T-cell (primary cell): ENCODE data around the gene ERG. TPM values are rescaled to one million over a fixed set of nuclear protein-coding genes. Genes with fewer than 3 reads are reported as not detected.

Experiments used
- ATAC-seq, 4 experiments: fragments of 200-7000 bp in 3 of 4; fragments of 150-1000 bp in 1 of 4; cut with Tn5 transposase; replicated peaks in 1 of 4; 1 replicate in 3 of 4; 2 replicates in 1 of 4; pipeline ENCODE4 v1.10.0; 2021; ENCODE audit warnings: moderate library complexity in 3 of 4, mild to moderate bottlenecking in 2 of 4, moderate number of reproducible peaks in 1 of 4
- CTCF ChIA-PET, 2 donors: fragments of 300-600 bp; sonication (Branson Sonifier 250); formaldehyde crosslinking; loops; one replicate each; lab custom pipeline; 2022; ENCODE audit warnings: antibody characterized with exemption in 2 of 2; lab: Charles Lee
- POLR2A ChIA-PET, 2 donors: fragments of 300-600 bp; sonication (Branson Sonifier 250); formaldehyde crosslinking; loops; one replicate each; lab custom pipeline; 2022; ENCODE audit warnings: antibody characterized with exemption in 2 of 2; lab: Charles Lee
- DNase-seq, 35 experiments: peaks; one replicate each; pipeline versions ENCODE4 v3.0.0 to v3.0.0-alpha.2; 2013 to 2023
- H3K27ac ChIP-seq: one replicate; pipeline ENCODE4 v1.5.1; 2013; ENCODE audit warnings: low read length
- H3K27me3 ChIP-seq, 2 experiments: replicated peaks in 1 of 2; 1 replicate in 1 of 2; 2 replicates in 1 of 2; pipeline versions ENCODE4 v1.6.1 to v1.7.0; 2013; ENCODE audit warnings: low read length in 1 of 2, mixed read lengths in 1 of 2; ENCODE audit not compliant: control insufficient read depth in 2 of 2, insufficient read depth in 2 of 2; ENCODE audit errors: extremely low read depth in 1 of 2
- H3K36me3 ChIP-seq, 2 donors: 1 replicate in 1 of 2; 2 replicates in 1 of 2; pipeline versions ENCODE4 v1.6.1 to v1.7.0; 2013; ENCODE audit warnings: low read length in 1 of 2; ENCODE audit not compliant: control insufficient read depth in 2 of 2, insufficient read depth in 1 of 2; ENCODE audit errors: extremely low read depth in 1 of 2
- H3K4me1 ChIP-seq, 2 experiments: 1 replicate in 1 of 2; 2 replicates in 1 of 2; pipeline versions ENCODE4 v1.6.1 to v1.7.0; 2013; ENCODE audit warnings: low read length in 2 of 2, mixed read lengths in 1 of 2; ENCODE audit not compliant: insufficient read depth in 2 of 2, control insufficient read depth in 1 of 2; ENCODE audit errors: extremely low read depth in 1 of 2
- H3K4me3 ChIP-seq, 2 donors: 1 replicate in 1 of 2; 2 replicates in 1 of 2; pipeline versions ENCODE4 v1.5.1 to v1.7.0; 2013; ENCODE audit warnings: mild to moderate bottlenecking in 2 of 2, low read length in 1 of 2, moderate library complexity in 1 of 2; ENCODE audit not compliant: control insufficient read depth in 1 of 2; ENCODE audit errors: extremely low read depth in 1 of 2
- H3K9me3 ChIP-seq: 2 replicates; pipeline ENCODE4 v1.7.0; 2013
- H3K27ac Mint-ChIP-seq, 2 donors: one replicate each; pipeline ENCODE4 v1.8.0; 2020 to 2021; ENCODE audit warnings: mild to moderate bottlenecking in 2 of 2, mixed read lengths in 2 of 2
- H3K27me3 Mint-ChIP-seq, 2 donors: one replicate each; pipeline ENCODE4 v1.8.0; 2021 to 2022; ENCODE audit warnings: mixed read lengths in 2 of 2
- H3K36me3 Mint-ChIP-seq: one replicate; pipeline ENCODE4 v1.8.0; 2021; ENCODE audit warnings: mixed read lengths
- H3K4me1 Mint-ChIP-seq, 3 donors: one replicate each; pipeline ENCODE4 v1.8.0; 2020 to 2022; ENCODE audit warnings: mixed read lengths in 3 of 3, mild to moderate bottlenecking in 1 of 3
- H3K4me3 Mint-ChIP-seq, 3 donors: one replicate each; pipeline ENCODE4 v1.8.0; 2020 to 2022; ENCODE audit warnings: mild to moderate bottlenecking in 3 of 3, mixed read lengths in 3 of 3, moderate library complexity in 3 of 3
- H3K9me3 Mint-ChIP-seq, 3 donors: one replicate each; pipeline ENCODE4 v1.8.0; 2020 to 2022; ENCODE audit warnings: mixed read lengths in 3 of 3
- WGBS: methylation state at CpG from one replicate; pipeline ENCODE4 v1.1.5; 2013; ENCODE audit warnings: missing lambda C conversion rate; ENCODE audit not compliant: insufficient coverage; 5-methylcytosine and 5-hydroxymethylcytosine counted together
- total RNA-seq, 35 experiments: library from RNA in 6 of 35; stranded (reverse) in 6 of 35; fragments of 120-200 nt in 1 of 35; gene quantifications; one replicate each; pipeline versions ENCODE4 v1.2.1 to v1.2.4 and lab custom pipeline; 2013 to 2026

ERG gene
- total RNA-seq, 5 donors from 2014 or later (not counting 1 experiment from before 2014, with no cell fraction given): 0.54 to 1.5 (median 0.85) TPM; not detected in 1

DNA sequence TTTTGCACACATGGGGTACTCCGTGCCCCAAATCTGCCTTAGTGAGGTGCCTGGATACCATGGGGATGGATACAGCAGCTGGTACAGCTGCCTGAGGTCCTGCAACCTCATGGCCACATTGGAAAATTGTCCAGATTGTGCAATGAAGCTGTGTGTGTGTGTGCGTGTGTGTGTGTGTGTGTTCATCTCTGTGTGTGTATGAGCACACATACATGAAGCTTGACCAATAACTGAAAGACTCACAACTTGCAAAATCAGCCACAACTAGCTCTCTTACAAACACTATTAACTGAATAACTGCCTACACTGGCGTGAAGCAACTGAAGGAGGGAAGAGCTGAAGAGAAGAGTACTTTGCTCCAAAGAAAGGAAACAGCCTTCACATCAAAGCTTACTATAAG, 78.1 kb downstream of the ERG start:
- Mint-ChIP-seq H3K4me1 (no peaks in the 10 kb centered on the region), H3K4me3 (no peak overlapping the region), H3K27me3 (peaks cover 2 to 6% of the 10 kb centered on the region in 2 donors), H3K9me3 (no peaks in the 10 kb centered on the region), H3K27ac (no peak overlapping the region), H3K36me3 (no peaks in the 10 kb centered on the region)
- Histone ChIP-seq H3K9me3 (no peaks in the 10 kb centered on the region), H3K36me3 (no peaks in the 10 kb centered on the region), H3K27ac (no peak overlapping the region), H3K4me1 (no peaks in the 10 kb centered on the region), H3K27me3 (peaks cover 0 to 6% of the 10 kb centered on the region in 2 experiments), H3K4me3 (no peak overlapping the region)
- ChIA-PET CTCF (interaction anchor here in 1 of 2 donors (0.6 kb wide), 1 partner anchor 16 kb away, joined by 3 read pairs; no protein-coding TSS in a partner anchor), POLR2A (no interaction called here)
- DNase-seq: no peak
- ATAC-seq: no peak
- 67% methylated on average over 1 of the region's 3 CpGs for WGBS

DNA sequence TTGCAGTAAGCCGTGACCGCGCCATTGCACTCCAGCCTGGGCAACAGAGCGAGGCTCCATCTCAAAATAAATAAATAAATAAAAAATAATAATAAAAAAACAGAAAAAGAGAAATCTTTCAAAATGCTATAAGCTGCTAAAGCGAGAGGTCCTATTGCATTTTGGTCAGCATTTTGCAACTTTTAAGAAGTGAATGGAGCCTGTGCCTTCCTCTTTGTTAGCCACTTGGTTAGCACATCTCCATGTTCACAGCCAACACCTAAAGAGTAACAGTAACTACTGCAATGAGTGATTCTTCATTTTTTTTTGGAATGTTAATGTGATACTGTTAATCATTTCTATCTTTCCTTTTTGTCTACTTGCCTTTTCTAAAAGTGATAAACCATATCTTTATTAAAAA, 80.6 kb downstream of the ERG start:
- H3K4me3 Mint-ChIP-seq: no peak overlapping the region
- no peaks in the 10 kb centered on the region for H3K36me3 ChIP-seq
- H3K4me1 Mint-ChIP-seq: no peaks in the 10 kb centered on the region
- H3K27me3 Mint-ChIP-seq: peaks cover 2 to 11% of the 10 kb centered on the region in 2 donors
- no peak overlapping the region for H3K27ac ChIP-seq
- ChIA-PET CTCF (no interaction called here), POLR2A (no interaction called here)
- no peaks in the 10 kb centered on the region for H3K9me3 ChIP-seq
- no peak for DNase-seq
- no peaks in the 10 kb centered on the region for H3K4me1 ChIP-seq
- no peak overlapping the region for H3K4me3 ChIP-seq
- no peak for ATAC-seq
- H3K36me3 Mint-ChIP-seq: no peaks in the 10 kb centered on the region
- H3K27ac Mint-ChIP-seq: no peak overlapping the region
- 100% methylated on average over 1 of the region's 5 CpGs for WGBS
- no peaks in the 10 kb centered on the region for H3K27me3 ChIP-seq
- peaks cover 0 to 5% (median 0%) of the 10 kb centered on the region in 3 donors for H3K9me3 Mint-ChIP-seq

DNA sequence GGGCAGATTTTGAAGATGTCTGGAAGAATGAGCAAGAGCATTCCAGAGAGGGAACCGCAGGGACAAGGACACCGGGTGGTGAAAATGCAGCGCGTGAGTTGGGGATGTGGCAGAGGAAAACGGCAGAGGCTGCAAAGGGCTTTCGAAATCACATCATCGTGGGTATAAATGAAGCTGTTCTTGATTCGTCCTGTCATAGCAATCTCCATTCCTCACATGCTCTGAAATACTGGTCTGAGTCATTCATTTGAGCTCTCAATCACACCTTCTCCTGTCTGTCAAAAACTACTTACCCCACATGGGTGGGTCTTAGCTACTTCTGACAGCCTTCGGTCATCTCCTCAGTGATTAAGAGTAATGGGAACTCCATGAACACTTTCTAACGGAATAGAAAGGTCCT, 81.5 kb downstream of the ERG start:
- ATAC-seq: no peak
- peaks cover 5 to 6% (median 5%) of the 10 kb centered on the region in 3 donors for H3K9me3 Mint-ChIP-seq
- H3K4me3 Mint-ChIP-seq: no peak overlapping the region
- no peaks in the 10 kb centered on the region for H3K36me3 Mint-ChIP-seq
- CTCF ChIA-PET: no interaction called here
- no peaks in the 10 kb centered on the region for H3K4me1 Mint-ChIP-seq
- H3K27ac ChIP-seq: no peak overlapping the region
- no peaks in the 10 kb centered on the region for H3K36me3 ChIP-seq
- no peak overlapping the region for H3K27ac Mint-ChIP-seq
- WGBS: 76% methylated on average over 6 of the region's 10 CpGs
- H3K27me3 ChIP-seq: no peaks in the 10 kb centered on the region
- H3K4me1 ChIP-seq: no peaks in the 10 kb centered on the region
- no peaks in the 10 kb centered on the region for H3K9me3 ChIP-seq
- POLR2A ChIA-PET: no interaction called here
- H3K27me3 Mint-ChIP-seq: peaks cover 2 to 11% of the 10 kb centered on the region in 2 donors
- H3K4me3 ChIP-seq: no peak overlapping the region
- DNase-seq: no peak

DNA sequence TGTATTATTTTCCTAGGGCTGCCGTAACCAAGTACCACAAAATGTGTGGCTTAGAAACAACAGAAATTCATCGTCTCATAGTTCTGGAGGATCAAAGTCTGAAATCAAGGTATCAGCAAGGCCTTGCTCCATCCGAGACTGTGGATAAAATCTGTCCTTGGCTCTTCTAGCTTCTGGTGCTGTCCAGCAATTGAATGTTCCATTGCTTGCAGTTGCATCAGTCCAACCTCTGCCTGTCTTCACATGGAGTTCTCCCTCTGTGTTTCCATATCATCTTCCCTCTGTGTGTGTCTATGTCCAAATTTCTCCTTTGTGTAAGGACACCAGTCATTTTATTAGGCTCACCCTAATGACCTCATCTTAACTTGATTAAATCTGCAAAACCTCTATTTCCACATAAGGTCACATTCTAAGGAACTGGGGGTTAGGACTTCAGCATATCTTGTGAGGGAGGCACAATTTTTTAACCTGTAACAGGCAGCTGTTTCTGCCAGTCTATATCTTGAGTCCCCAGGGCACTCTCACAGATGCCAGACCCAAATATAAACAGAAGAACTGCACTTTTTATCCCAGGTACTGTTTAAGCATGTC, 84.2 kb downstream of the ERG start:
- Mint-ChIP-seq H3K27me3 (peaks cover 2 to 11% of the 10 kb centered on the region in 2 donors), H3K36me3 (no peaks in the 10 kb centered on the region), H3K27ac (no peak overlapping the region), H3K4me3 (no peak overlapping the region), H3K4me1 (no peaks in the 10 kb centered on the region), H3K9me3 (peaks cover 5 to 6% (median 5%) of the 10 kb centered on the region in 3 donors)
- Histone ChIP-seq H3K4me1 (no peaks in the 10 kb centered on the region), H3K27me3 (no peaks in the 10 kb centered on the region), H3K27ac (no peak overlapping the region), H3K9me3 (no peaks in the 10 kb centered on the region), H3K4me3 (no peak overlapping the region), H3K36me3 (no peaks in the 10 kb centered on the region)
- ChIA-PET POLR2A (no interaction called here), CTCF (no interaction called here)
- 89% methylated on average over 3 of the region's 3 CpGs for WGBS
- DNase-seq (no peak), ATAC-seq (no peak)

DNA sequence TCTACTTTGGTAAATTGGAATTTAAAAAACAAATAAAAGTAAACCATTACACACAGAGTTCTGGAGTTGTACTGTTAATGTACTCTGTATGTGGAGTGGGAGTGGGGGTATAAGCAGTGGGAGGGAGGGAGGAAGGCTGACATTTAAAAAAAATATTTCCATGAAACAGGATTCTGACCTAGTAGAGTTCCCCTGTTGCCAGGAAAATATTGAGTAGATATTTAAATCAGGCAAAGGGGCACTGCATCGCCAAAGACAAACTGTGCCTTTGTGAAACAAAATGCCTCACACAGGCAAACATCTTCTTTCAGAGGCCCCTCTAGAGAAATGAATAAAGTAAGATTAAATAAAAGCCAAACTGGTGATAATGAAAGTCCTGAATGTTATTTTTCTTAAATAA, 87.8 kb downstream of the ERG start:
- no peaks in the 10 kb centered on the region for H3K4me1 ChIP-seq
- Mint-ChIP-seq H3K36me3 (no peaks in the 10 kb centered on the region), H3K9me3 (peaks cover 5 to 6% (median 5%) of the 10 kb centered on the region in 3 donors), H3K4me1 (no peaks in the 10 kb centered on the region), H3K27ac (no peak overlapping the region), H3K27me3 (peaks cover 0 to 8% of the 10 kb centered on the region in 2 donors), H3K4me3 (no peak overlapping the region)
- ChIA-PET CTCF (no interaction called here), POLR2A (no interaction called here)
- ATAC-seq (no peak), DNase-seq (no peak)
- H3K9me3 ChIP-seq: no peaks in the 10 kb centered on the region
- no peak overlapping the region for H3K27ac ChIP-seq
- WGBS: no CpG with 5 or more reads among the region's 1 CpG
- no peaks in the 10 kb centered on the region for H3K27me3 ChIP-seq
- no peaks in the 10 kb centered on the region for H3K36me3 ChIP-seq
- H3K4me3 ChIP-seq: no peak overlapping the region

DNA sequence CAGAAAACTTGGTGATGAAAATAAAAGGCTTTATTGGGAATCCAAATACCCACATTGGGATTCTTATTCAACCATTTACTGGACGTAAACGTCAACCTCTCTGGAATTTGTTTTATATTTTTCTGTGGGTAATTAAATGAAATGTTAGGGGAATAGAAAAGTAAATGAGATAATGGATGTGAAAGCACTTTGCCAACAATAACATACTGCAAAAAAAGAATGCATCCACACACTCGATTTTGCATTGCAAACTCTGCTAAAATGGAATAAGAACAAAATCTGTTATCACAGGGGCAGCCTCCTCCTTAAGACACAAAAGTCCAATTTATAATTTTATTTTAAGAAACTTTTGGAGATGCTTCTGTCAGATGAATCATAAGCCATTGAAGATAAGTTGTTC, 88.4 kb downstream of the ERG start:
- Histone ChIP-seq H3K27me3 (peaks cover 0 to 3% of the 10 kb centered on the region in 2 experiments), H3K9me3 (no peaks in the 10 kb centered on the region), H3K4me3 (no peak overlapping the region), H3K27ac (no peak overlapping the region), H3K4me1 (no peaks in the 10 kb centered on the region), H3K36me3 (no peaks in the 10 kb centered on the region)
- H3K4me1 Mint-ChIP-seq: no peaks in the 10 kb centered on the region
- ATAC-seq (no peak), DNase-seq (no peak)
- H3K4me3 Mint-ChIP-seq: no peak overlapping the region
- POLR2A ChIA-PET: no interaction called here
- H3K9me3 Mint-ChIP-seq: peaks cover 5 to 6% (median 5%) of the 10 kb centered on the region in 3 donors
- peaks cover 0 to 9% of the 10 kb centered on the region in 2 donors for H3K27me3 Mint-ChIP-seq
- CTCF ChIA-PET: no interaction called here
- no peaks in the 10 kb centered on the region for H3K36me3 Mint-ChIP-seq
- H3K27ac Mint-ChIP-seq: no peak overlapping the region
- no CpG with 5 or more reads among the region's 3 CpGs for WGBS
